HS-27A (cell line): Measurements from ENCODE around the gene KCNMA1.

ENCODE experiments used
- DNase-seq: peaks from one replicate; pipeline ENCODE4 v3.0.0-alpha.2; 2012; ENCODE audit warnings: low read depth, missing footprints

The KCNMA1 gene

GRCh38 chr10:77328272-77328816, 309.3 kb downstream of the KCNMA1 start:
- no peak for DNase-seq

GRCh38 chr10:77325233-77325537, 312.4 kb downstream of the KCNMA1 start:
- DNase-seq: no peak

GRCh38 chr10:77321838-77322237, 315.8 kb downstream of the KCNMA1 start:
- DNase-seq: no peak

GRCh38 chr10:77320971-77321471, 316.6 kb downstream of the KCNMA1 start:
- no peak for DNase-seq

GRCh38 chr10:77319557-77319956, 318.1 kb downstream of the KCNMA1 start:
- no peak for DNase-seq

- DNase-seq: no peak
These were observed 318.9 kb downstream of the KCNMA1 start for GRCh38 chr10:77318739-77319138.

- no peak for DNase-seq
These were observed 320.4 kb downstream of the KCNMA1 start for GRCh38 chr10:77317221-77317620.

- no peak for DNase-seq
These were observed 322.0 kb downstream of the KCNMA1 start for GRCh38 chr10:77315496-77316129.

GRCh38 chr10:77313066-77313750, 324.4 kb downstream of the KCNMA1 start:
- no peak for DNase-seq

GRCh38 chr10:77311186-77311585, 326.4 kb downstream of the KCNMA1 start:
- no peak for DNase-seq

GRCh38 chr10:77310288-77310840, 327.2 kb downstream of the KCNMA1 start:
- DNase-seq: no peak

- DNase-seq: no peak
These were observed 328.1 kb downstream of the KCNMA1 start for GRCh38 chr10:77309509-77309908.

GRCh38 chr10:77309092-77309491, 328.5 kb downstream of the KCNMA1 start:
- no peak for DNase-seq

GRCh38 chr10:77308084-77308732, 329.4 kb downstream of the KCNMA1 start:
- DNase-seq: no peak

GRCh38 chr10:77306666-77307065, 330.9 kb downstream of the KCNMA1 start:
- DNase-seq: no peak

- no peak for DNase-seq
These were observed 331.7 kb downstream of the KCNMA1 start for GRCh38 chr10:77305650-77306632.

GRCh38 chr10:77304192-77304591, 333.4 kb downstream of the KCNMA1 start:
- DNase-seq: no peak

GRCh38 chr10:77301305-77301730, 336.3 kb downstream of the KCNMA1 start:
- DNase-seq: no peak

- DNase-seq: no peak
These were observed 336.8 kb downstream of the KCNMA1 start for GRCh38 chr10:77300682-77301302.

- no peak for DNase-seq
These were observed 338.3 kb downstream of the KCNMA1 start for GRCh38 chr10:77299320-77299719.

GRCh38 chr10:77297393-77297739, 340.2 kb downstream of the KCNMA1 start:
- no peak for DNase-seq
